Measurements from ENCODE around the gene TCF7L1.

DNA sequence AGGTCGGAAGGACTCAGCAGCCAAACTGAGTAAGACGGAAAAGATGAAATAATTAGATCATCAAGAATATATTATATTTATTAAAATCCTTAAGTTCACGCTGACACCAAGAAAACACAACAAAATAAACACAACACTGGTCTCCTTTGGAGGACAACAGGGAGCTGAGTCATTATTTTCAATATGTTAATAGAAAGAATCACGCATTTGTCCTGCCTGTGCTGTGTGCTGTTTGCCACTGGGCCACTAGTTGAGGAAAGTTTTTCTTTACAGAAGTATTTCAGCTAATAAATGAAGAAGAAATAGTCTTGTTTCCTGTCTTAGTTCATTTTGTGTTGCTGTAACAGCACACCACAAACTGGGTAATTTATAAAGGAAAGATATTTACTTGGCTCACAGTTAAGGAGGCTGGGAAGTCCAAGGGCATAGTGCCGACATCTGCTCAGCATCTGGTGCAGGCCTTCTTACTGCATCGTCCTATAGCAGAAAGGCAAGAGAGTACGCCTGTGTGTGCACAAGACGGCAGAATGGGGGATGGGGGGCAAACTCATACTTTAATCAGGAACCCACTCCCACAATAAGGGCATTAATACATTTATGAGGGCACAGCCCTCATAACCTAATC lies 88.0 kb downstream of the TCF7L1 start:
- TF ChIP-seq, protein P1, sequence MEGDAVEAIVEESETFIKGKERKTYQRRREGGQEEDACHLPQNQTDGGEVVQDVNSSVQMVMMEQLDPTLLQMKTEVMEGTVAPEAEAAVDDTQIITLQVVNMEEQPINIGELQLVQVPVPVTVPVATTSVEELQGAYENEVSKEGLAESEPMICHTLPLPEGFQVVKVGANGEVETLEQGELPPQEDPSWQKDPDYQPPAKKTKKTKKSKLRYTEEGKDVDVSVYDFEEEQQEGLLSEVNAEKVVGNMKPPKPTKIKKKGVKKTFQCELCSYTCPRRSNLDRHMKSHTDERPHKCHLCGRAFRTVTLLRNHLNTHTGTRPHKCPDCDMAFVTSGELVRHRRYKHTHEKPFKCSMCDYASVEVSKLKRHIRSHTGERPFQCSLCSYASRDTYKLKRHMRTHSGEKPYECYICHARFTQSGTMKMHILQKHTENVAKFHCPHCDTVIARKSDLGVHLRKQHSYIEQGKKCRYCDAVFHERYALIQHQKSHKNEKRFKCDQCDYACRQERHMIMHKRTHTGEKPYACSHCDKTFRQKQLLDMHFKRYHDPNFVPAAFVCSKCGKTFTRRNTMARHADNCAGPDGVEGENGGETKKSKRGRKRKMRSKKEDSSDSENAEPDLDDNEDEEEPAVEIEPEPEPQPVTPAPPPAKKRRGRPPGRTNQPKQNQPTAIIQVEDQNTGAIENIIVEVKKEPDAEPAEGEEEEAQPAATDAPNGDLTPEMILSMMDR (IDR thresholded peaks at IDR 0.05), result peak in 1 of 3 experiments; percentile 9
- TF ChIP-seq POLR2AphosphoS5 (IDR thresholded peaks at IDR 0.05) (no peak), POLR2A (IDR thresholded peaks at IDR 0.05; ENCODE audit: low read depth) (no peak), EP300 (IDR thresholded peaks at IDR 0.05) (no peak)

All from esophagus muscularis mucosa (tissue), 4 donors.